Fibroblast of mammary gland (primary cell): ENCODE results near the gene TRMT11.

Experiments
- DNase-seq: peaks from one replicate; pipeline ENCODE4 v3.0.0-alpha.2; 2010; ENCODE audit warnings: low read depth
- H3K4me3 ChIP-seq: 2 replicates; pipeline ENCODE4 v1.5.1; 2011; ENCODE audit warnings: low read depth, mild to moderate bottlenecking, low read length, moderate library complexity; ENCODE audit not compliant: control insufficient read depth
- CTCF ChIP-seq: conservative IDR thresholded peaks from 2 replicates; pipeline ENCODE4 v1.5.1; 2011; ENCODE audit warnings: low read depth, low read length, inconsistent platforms; ENCODE audit not compliant: control insufficient read depth, insufficient read depth

The TRMT11 gene

GRCh38 chr6:125955973-125956372 lies 30.4 kb upstream of the TRMT11 start:
- no peak for DNase-seq
- peak overlapping the region; percentile 84 for H3K4me3 ChIP-seq
- TF ChIP-seq CTCF: no peak

- DNase-seq: peak; percentile 98
- peak; percentile 85 for TF ChIP-seq CTCF
- peak within 1 kb of the TSS; percentile 84 for H3K4me3 ChIP-seq
Measured at GRCh38 chr6:125956506-125957390, 29.6 kb upstream of the TRMT11 start, which contains the start of gene HINT3. Gene HINT3, plus strand, starts transcription at chr6:125956770. Its CDS starts 208 bp downstream, at chr6:125956978.

- peak overlapping the region; percentile 84 for H3K4me3 ChIP-seq
- no peak for DNase-seq
- TF ChIP-seq CTCF: no peak
Measured at GRCh38 chr6:125957391-125957693, 29.0 kb upstream of the TRMT11 start.

GRCh38 chr6:125957845-125958244 lies 28.5 kb upstream of the TRMT11 start:
- peak; percentile 71 for DNase-seq
- no peak for TF ChIP-seq CTCF
- peak overlapping the region; percentile 84 for H3K4me3 ChIP-seq

GRCh38 chr6:125959041-125959440 lies 27.3 kb upstream of the TRMT11 start:
- no peak for TF ChIP-seq CTCF
- no peak for DNase-seq
- no peak overlapping the region for H3K4me3 ChIP-seq

- no peak for DNase-seq
- TF ChIP-seq CTCF: no peak
- H3K4me3 ChIP-seq: no peak overlapping the region
Measured at GRCh38 chr6:125961117-125961516, 25.2 kb upstream of the TRMT11 start.

GRCh38 chr6:125962900-125963497 lies 23.3 kb upstream of the TRMT11 start:
- TF ChIP-seq CTCF: no peak
- DNase-seq: no peak
- no peak overlapping the region for H3K4me3 ChIP-seq
